Measurements from ENCODE around the gene PON2. TPM values are rescaled to one million over a fixed set of nuclear protein-coding genes. Genes with fewer than 3 reads are reported as not detected.

PON2 gene
- total and polyA plus RNA-seq, 2 of the 13 experiments (the other 11 are each of a cell fraction or from before 2014, with no cell fraction given) = 202 to 217 TPM

- no peak for TF ChIP-seq ZBTB4 (CRISPR knock-in tag; IDR thresholded peaks at IDR 0.05; ENCODE audit: borderline replicate concordance)
- no peak for TF ChIP-seq ZBTB40 (IDR thresholded peaks at IDR 0.05)
- TF ChIP-seq ZBTB40 (CRISPR knock-in tag; IDR thresholded peaks at IDR 0.05) = no peak
- peak; percentile 97 for TF ChIP-seq RXRB (CRISPR knock-in tag; IDR thresholded peaks at IDR 0.05; ENCODE audit: borderline replicate concordance)
- TF ChIP-seq FOSL1 (CRISPR knock-in tag; IDR thresholded peaks at IDR 0.05; ENCODE audit: borderline replicate concordance) = no peak
- no peak for TF ChIP-seq ZNF496 (CRISPR knock-in tag; IDR thresholded peaks at IDR 0.05; ENCODE audit: insufficient replicate concordance)
- no peak for TF ChIP-seq HDAC6 (IDR thresholded peaks at IDR 0.05; ENCODE audit: low read depth, low read length)
- no peak for TF ChIP-seq ZNF232 (CRISPR knock-in tag; IDR thresholded peaks at IDR 0.05; ENCODE audit: borderline replicate concordance)
- no peak for TF ChIP-seq GFI1 (CRISPR knock-in tag; IDR thresholded peaks at IDR 0.05; ENCODE audit: borderline replicate concordance)
- TF ChIP-seq NFIC (IDR thresholded peaks at IDR 0.05; ENCODE audit: low read length) = peak; percentile 91
- 0 out of 2 replicates have a peak, but pooled peaks have one; percentile 21 for TF ChIP-seq MAFF (IDR thresholded peaks at IDR 0.05; ENCODE audit: low read depth, low read length)
- peak; percentile 45; the same call in 1 of the 2 replicates for TF ChIP-seq ZMAT3 (CRISPR knock-in tag; conservative IDR thresholded peaks at IDR 0.05)
- 0 out of 2 replicates have a peak, but pooled peaks have one; percentile 34 for TF ChIP-seq MYPOP (CRISPR knock-in tag; IDR thresholded peaks at IDR 0.05)
Observed at GRCh38 chr7:95440394-95441038, 5.7 kb upstream of the PON2 start (continued).

Data from HepG2 (cell line).